Measurements from ENCODE around the gene TMEM129. TPM values are rescaled to one million over a fixed set of nuclear protein-coding genes. Genes with fewer than 3 reads are reported as not detected.

The TMEM129 gene
- total RNA-seq, 4 donors from 2014 or later: 64.8 to 138 (median 106) TPM

DNA sequence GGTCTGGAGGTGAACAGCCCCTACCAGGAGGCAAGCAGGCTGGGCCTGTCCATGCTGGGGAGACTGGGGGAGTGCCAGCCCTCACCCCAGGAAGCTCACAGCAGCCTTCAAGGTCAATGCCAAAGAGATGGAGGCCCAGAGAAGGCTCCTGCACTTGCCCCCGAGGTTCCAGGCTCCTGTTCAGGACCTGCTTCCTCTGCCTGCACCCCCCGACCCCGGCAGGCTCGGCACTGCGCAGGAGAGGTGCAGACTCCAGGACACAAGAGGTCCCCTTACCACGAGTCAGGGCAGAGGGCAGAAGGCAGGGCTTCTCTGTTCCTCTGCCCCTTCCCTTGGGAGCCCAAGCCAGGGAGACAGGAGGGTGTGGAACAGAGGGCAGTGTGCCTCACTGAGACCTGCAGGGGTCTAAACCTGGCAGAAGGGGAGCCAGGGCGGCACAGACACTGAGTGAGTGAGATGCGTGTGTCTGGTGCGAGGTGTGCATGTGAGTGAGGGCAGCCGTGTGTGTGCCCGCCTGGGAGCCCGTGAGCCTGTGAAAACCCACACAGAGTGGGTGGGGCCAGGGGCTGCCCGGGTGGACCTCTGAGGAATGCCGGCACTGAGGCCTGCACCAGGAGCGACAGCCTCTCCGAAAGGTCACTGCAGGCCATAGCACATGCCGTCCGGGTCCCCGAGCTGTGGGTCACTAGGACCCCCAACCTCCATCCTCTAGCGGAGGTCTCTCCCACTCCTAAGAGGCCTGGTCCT lies 41.3 kb upstream of the TMEM129 start:
- no peak overlapping the region for H3K4me3 ChIP-seq (replicated peaks in 1 of 3)
- peaks cover 12 to 21% of the 10 kb centered on the region in 2 donors for H3K4me1 ChIP-seq
- TF ChIP-seq, protein P1, sequence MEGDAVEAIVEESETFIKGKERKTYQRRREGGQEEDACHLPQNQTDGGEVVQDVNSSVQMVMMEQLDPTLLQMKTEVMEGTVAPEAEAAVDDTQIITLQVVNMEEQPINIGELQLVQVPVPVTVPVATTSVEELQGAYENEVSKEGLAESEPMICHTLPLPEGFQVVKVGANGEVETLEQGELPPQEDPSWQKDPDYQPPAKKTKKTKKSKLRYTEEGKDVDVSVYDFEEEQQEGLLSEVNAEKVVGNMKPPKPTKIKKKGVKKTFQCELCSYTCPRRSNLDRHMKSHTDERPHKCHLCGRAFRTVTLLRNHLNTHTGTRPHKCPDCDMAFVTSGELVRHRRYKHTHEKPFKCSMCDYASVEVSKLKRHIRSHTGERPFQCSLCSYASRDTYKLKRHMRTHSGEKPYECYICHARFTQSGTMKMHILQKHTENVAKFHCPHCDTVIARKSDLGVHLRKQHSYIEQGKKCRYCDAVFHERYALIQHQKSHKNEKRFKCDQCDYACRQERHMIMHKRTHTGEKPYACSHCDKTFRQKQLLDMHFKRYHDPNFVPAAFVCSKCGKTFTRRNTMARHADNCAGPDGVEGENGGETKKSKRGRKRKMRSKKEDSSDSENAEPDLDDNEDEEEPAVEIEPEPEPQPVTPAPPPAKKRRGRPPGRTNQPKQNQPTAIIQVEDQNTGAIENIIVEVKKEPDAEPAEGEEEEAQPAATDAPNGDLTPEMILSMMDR (IDR thresholded peaks at IDR 0.05): no peak
- no peak for TF ChIP-seq POLR2A (IDR thresholded peaks at IDR 0.05)
- no peak overlapping the region for H3K27ac ChIP-seq
- H3K27me3 ChIP-seq: no peaks in the 10 kb centered on the region
- H3K36me3 ChIP-seq: no peaks in the 10 kb centered on the region
- no peak for DNase-seq
- intact Hi-C loops (cut with DNase I): no loop called here
- H3K9me3 ChIP-seq: no peaks in the 10 kb centered on the region
- 90% methylated on average over 10 to 17 of the region's 20 CpGs for WGBS, 2 donors

DNA sequence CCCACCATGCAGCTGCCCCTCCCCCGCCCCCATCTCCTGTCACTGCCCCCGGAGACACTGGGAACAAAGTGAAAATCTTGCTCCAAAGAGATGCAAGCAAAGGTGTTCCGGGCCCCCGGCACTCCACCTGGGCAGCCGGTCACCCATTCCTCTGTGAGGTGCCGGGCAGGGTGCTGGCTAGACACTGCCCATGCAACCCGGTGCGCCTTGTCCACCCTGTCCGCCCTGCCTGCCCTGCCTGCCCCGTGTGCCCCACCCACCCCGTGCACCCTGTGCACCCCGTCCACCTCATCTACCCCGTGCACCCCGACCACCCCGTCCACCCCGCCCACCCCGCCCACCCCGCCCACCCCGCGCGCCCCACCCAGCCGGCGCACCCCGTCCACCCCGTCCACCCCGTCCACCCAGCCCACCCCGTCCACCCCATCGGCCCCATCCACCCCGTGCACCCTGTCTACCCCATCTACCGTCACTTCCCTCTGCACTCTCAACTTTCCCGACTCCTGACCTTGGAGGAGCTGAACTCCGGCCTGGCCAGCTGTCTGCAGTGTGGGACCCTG lies 40.1 kb upstream of the TMEM129 start:
- DNase-seq: no peak
- H3K9me3 ChIP-seq: no peaks in the 10 kb centered on the region
- TF ChIP-seq POLR2A (IDR thresholded peaks at IDR 0.05): no peak
- TF ChIP-seq, protein P1 (IDR thresholded peaks at IDR 0.05): no peak
- 70 to 82% methylated on average over 25 to 26 of the region's 32 CpGs for WGBS, 2 donors
- peaks cover 7 to 12% of the 10 kb centered on the region in 2 donors for H3K4me1 ChIP-seq
- intact Hi-C loops (cut with DNase I): no loop called here
- H3K27me3 ChIP-seq: no peaks in the 10 kb centered on the region
- H3K27ac ChIP-seq: no peak overlapping the region
- H3K4me3 ChIP-seq (replicated peaks in 1 of 3): no peak overlapping the region
- no peaks in the 10 kb centered on the region for H3K36me3 ChIP-seq

DNA sequence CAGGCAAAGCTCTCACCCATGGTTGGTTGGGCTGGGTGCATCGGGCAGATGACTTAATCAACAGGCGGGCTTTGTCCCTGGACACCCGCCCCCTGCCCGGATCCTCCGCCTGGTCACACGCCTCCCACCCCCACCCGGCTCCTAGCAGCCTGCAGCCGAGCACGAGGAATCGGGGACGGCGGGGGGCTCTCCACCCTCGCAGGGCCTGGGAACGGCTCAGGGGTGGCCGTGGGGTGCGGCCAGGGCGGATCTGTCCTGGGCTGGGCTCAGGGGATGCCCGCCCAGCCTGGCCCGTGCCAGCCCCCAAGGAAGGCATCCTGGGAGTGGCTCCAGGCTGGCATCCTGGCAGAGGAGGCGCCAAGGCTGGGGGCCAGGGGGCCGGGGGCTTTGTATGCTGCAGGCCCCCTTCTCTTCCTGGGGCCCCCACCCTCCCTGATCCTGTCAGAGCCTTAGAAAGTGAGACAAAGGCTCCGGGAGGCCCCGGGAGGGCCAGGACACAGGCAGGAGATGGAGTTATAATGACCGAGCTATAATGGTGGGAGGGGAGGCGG lies 39.5 kb upstream of the TMEM129 start:
- no peaks in the 10 kb centered on the region for H3K27me3 ChIP-seq
- H3K27ac ChIP-seq: no peak overlapping the region
- 59 to 65% methylated on average over 6 to 9 of the region's 25 CpGs for WGBS, 2 donors
- H3K4me1 ChIP-seq: peaks cover 7 to 11% of the 10 kb centered on the region in 2 donors
- no peaks in the 10 kb centered on the region for H3K36me3 ChIP-seq
- no peak overlapping the region for H3K4me3 ChIP-seq (replicated peaks in 1 of 3)
- intact Hi-C loops (cut with DNase I): no loop called here
- no peaks in the 10 kb centered on the region for H3K9me3 ChIP-seq
- no peak for DNase-seq
- TF ChIP-seq, protein P1 (IDR thresholded peaks at IDR 0.05): no peak
- no peak for TF ChIP-seq POLR2A (IDR thresholded peaks at IDR 0.05)

DNA sequence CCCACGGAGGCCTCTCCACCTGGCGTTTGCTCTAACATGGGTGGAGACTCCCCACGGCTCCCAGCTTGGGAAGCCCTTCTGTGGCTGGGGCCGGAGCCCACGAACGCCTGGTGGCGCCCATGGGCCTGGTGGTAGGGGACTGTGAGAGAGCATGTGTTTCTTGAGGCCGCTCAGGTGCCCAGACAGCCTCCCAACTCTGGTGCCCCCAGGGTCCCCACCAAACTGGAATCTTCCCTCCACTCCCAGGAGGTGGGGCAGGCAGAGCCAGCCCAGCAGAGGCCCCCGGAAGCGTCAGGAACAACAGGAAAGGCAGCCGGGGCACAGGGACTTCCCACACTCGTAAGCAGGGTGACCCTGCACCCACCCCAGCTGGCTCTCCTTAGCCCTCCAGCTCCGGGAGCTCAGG lies 38.7 kb upstream of the TMEM129 start:
- Histone ChIP-seq H3K27me3 (no peaks in the 10 kb centered on the region), H3K4me3 (replicated peaks in 1 of 3) (no peak overlapping the region), H3K9me3 (no peaks in the 10 kb centered on the region), H3K36me3 (no peaks in the 10 kb centered on the region), H3K4me1 (peaks cover 7 to 11% of the 10 kb centered on the region in 2 donors), H3K27ac (no peak overlapping the region)
- TF ChIP-seq POLR2A (IDR thresholded peaks at IDR 0.05): no peak
- TF ChIP-seq, protein P1 (IDR thresholded peaks at IDR 0.05): no peak
- DNase-seq: no peak
- intact Hi-C loops (cut with DNase I): no loop called here
- WGBS, 2 donors: 66 to 85% methylated on average over 5 to 7 of the region's 13 CpGs
